ENCODE data around the gene OR5AS1.

OR5AS1 gene

GRCh38 chr11:56027354-56027753 lies at the start of gene OR5AS1:
Gene OR5AS1, plus strand, starts transcription at chr11:56027654. Its CDS starts 2,765 bp downstream, at chr11:56030419.
- CTCF ChIA-PET: no interaction called here
- Histone ChIP-seq H3K9me3 (ENCODE audit: control insufficient read depth, insufficient read depth, low read depth, low read length) (no peaks in the 10 kb centered on the region), H3K4me1 (ENCODE audit: control insufficient read depth, insufficient read depth, low read length) (no peaks in the 10 kb centered on the region)

GRCh38 chr11:55994525-55994924 lies 32.9 kb upstream of the OR5AS1 start, which contains the start of gene OR5F1:
Gene OR5F1, minus strand, starts transcription at chr11:55994625. Its CDS starts 0 bp downstream, at chr11:55994625.
- H3K27ac ChIP-seq (ENCODE audit: extremely low read depth, low read depth, low read length): no peak within 1 kb of the TSS
- H3K36me3 ChIP-seq (ENCODE audit: control insufficient read depth in 2 of 2, insufficient read depth in 1 of 2, low read length in 2 of 2): no peaks in the 10 kb centered on the region
- H3K4me1 ChIP-seq (ENCODE audit: control insufficient read depth, insufficient read depth, low read length): no peaks in the 10 kb centered on the region
- POLR2A ChIA-PET: no interaction called here
- TF ChIP-seq ZBTB7A (tag by site-specific recombination; IDR thresholded peaks at IDR 0.05; ENCODE audit: low read depth): no peak
- CTCF ChIA-PET: no interaction called here
- H3K4me3 ChIP-seq (ENCODE audit: low read depth, low read length): no peak within 1 kb of the TSS
- H3K9me3 ChIP-seq (ENCODE audit: control insufficient read depth, insufficient read depth, low read depth, low read length): no peaks in the 10 kb centered on the region

More at GRCh38 chr11:56027354-56027753, at the start of gene OR5AS1:
- Histone ChIP-seq H3K4me3 (ENCODE audit: low read depth, low read length) (no peak within 1 kb of the TSS), H3K36me3 (ENCODE audit: control insufficient read depth in 2 of 2, insufficient read depth in 1 of 2, low read length in 2 of 2) (no peaks in the 10 kb centered on the region), H3K27ac (ENCODE audit: extremely low read depth, low read depth, low read length) (no peak within 1 kb of the TSS)
- POLR2A ChIA-PET: no interaction called here
- TF ChIP-seq ZNF132 (tag by site-specific recombination; IDR thresholded peaks at IDR 0.05; ENCODE audit: borderline replicate concordance): no peak
- TF ChIP-seq ZNF518A (tag by site-specific recombination; conservative IDR thresholded peaks at IDR 0.05; ENCODE audit: low read depth): no peak
- no peak for TF ChIP-seq ZNF558 (tag by site-specific recombination; IDR thresholded peaks at IDR 0.05)
- no peak for TF ChIP-seq EGR2 (tag by site-specific recombination; IDR thresholded peaks at IDR 0.05; ENCODE audit: low read depth)
- no peak for TF ChIP-seq ZNF302 (tag by site-specific recombination; IDR thresholded peaks at IDR 0.05; ENCODE audit: low read depth)
- no peak for TF ChIP-seq ZNF596 (tag by site-specific recombination; IDR thresholded peaks at IDR 0.05)
- TF ChIP-seq ZNF639 (tag by site-specific recombination; IDR thresholded peaks at IDR 0.05): no peak
- TF ChIP-seq KLF1 (tag by site-specific recombination; IDR thresholded peaks at IDR 0.05): no peak
- no peak for TF ChIP-seq ZNF629 (tag by site-specific recombination; IDR thresholded peaks at IDR 0.05)
- no peak for TF ChIP-seq ZNF19 (tag by site-specific recombination; IDR thresholded peaks at IDR 0.05; ENCODE audit: low read depth)
- TF ChIP-seq GFI1B (tag by site-specific recombination; IDR thresholded peaks at IDR 0.05): no peak
- no peak for TF ChIP-seq SP2 (tag by site-specific recombination; IDR thresholded peaks at IDR 0.05)
- TF ChIP-seq ZNF2 (tag by site-specific recombination; IDR thresholded peaks at IDR 0.05): no peak
- no peak for TF ChIP-seq ZNF175 (tag by site-specific recombination; IDR thresholded peaks at IDR 0.05)

- no peak overlapping the region for H3K4me3 ChIP-seq (ENCODE audit: low read depth, low read length)
- no peaks in the 10 kb centered on the region for H3K9me3 ChIP-seq (ENCODE audit: control insufficient read depth, insufficient read depth, low read depth, low read length)
- POLR2A ChIA-PET: no interaction called here
- CTCF ChIA-PET: interaction anchor here (0.7 kb wide), 2 partner anchors 144 to 205 kb away, joined by 4 to 5 read pairs; no protein-coding TSS in a partner anchor
- no peaks in the 10 kb centered on the region for H3K4me1 ChIP-seq (ENCODE audit: control insufficient read depth, insufficient read depth, low read length)
- TF ChIP-seq KLF10 (tag by site-specific recombination; IDR thresholded peaks at IDR 0.05) (no peak), ZNF571 (tag by site-specific recombination; IDR thresholded peaks at IDR 0.05) (no peak), BCL6B (tag by site-specific recombination; IDR thresholded peaks at IDR 0.05) (no peak)
- no peaks in the 10 kb centered on the region for H3K36me3 ChIP-seq (ENCODE audit: control insufficient read depth in 2 of 2, insufficient read depth in 1 of 2, low read length in 2 of 2)
- H3K27ac ChIP-seq (ENCODE audit: extremely low read depth, low read depth, low read length): no peak overlapping the region
Observed at GRCh38 chr11:56010716-56011115, 16.7 kb upstream of the OR5AS1 start.

Measured in HEK293 (cell line).